Activated effector memory CD4-positive, alpha-beta T cell treated with Interleukin-2 at 50 U/mL for 16 hours (primary cell): ENCODE measurements around the gene FAM13A.
A peak's percentile ranks its signal among the peaks of the same experiment; 100 is the strongest.

Experiments used
- DNase-seq: peaks from one replicate; pipeline ENCODE4 v3.0.0-alpha.2; 2020

The FAM13A gene

DNA sequence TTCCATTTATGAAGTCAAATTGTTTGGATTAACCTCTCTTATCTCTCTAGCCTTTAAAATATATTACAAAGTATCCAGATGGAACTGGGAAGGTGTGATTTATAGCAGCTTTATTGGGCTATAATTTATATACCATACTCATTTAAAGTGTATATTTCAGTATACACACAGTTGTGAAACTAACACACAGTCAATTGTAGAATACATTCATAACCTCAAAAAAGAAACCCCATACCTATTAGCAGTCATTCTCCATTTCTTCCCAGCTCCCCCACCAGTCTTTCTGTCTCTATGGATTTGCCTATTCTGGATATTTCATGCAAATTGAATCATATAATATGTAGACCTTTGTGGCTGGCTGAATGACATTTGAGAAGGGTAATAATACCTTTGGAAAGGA lies 351.8 kb downstream of the FAM13A start:
- DNase-seq = no peak

DNA sequence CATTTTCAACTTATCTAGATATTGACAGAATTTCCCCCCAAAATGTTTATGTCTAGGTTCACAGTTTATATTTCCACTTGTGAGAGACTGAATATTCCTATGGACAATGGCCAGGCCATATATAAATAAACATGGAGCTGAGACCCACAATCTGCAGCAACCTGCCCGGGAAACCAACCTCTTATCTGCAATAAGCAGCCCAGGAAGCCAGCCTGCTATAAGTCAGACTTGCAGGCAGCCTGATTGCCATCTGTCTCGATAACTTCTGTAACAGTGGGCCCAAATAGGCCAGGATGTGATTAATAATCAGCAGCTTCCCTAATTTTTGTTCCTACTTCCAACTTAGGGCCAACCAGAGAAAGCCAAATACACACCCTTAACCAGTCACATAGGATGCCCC lies 354.2 kb downstream of the FAM13A start:
- no peak for DNase-seq

DNA sequence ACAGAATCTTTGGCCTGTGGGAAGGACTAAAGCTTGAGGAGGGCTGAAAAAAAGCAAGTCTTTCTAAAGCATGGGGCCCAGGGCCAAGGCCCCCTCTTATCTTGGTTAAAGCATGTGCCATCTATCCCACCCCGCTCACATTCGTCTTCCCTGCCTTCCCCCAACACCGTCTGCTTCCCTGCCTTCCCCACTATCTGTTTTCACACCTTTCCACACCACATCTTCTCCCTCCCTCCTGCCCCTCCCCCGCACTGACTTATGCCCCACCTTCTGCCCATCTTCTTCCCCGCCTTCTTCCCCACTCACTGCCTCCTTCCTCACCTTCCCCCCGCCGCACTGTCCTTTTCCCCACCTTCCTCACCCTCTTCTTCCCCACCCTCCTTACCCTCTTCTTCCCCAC lies 358.5 kb downstream of the FAM13A start:
- no peak for DNase-seq

DNA sequence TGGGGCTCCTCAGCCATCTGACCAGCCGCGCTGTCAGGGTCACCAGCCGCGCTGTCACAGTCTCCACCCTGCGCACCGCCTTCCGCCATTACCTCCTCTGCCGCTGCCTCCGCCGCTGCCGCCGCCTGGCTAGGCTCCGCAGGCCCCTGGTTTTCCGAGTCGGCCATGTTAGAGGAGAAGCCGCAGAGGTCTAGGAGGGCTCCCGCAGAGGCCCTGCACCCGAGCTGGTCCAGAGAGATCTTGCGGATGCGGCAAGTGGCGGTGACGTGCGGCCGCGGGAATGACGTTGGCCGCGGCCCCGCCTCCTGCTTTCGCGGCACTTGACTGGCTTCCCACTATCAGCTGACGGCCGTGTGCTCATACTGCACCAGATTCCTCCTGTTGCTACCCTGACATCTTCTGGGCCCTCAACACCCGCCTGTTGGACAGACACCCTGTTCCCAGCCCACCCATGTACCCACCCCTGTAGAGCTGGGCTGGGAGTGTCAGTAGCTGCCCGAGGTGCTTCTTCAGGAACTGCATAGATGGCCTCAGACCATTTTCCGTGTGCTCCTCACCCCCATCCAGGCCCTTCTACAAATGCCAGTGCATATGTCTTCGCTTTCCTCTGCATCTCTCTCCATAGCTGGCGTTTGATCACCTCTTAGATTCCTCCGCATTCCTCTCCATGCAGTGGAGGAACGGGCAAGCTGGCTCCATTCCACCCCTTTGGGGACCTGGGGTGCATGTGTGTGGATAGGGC lies 359.2 kb downstream of the FAM13A start, which contains the start of gene NAP1L5:
NAP1L5 (minus strand) TSS at position 242 of the 742 bp plus-strand sequence; CDS start at position 167, 75 bp downstream.
- DNase-seq = peak; percentile 58

DNA sequence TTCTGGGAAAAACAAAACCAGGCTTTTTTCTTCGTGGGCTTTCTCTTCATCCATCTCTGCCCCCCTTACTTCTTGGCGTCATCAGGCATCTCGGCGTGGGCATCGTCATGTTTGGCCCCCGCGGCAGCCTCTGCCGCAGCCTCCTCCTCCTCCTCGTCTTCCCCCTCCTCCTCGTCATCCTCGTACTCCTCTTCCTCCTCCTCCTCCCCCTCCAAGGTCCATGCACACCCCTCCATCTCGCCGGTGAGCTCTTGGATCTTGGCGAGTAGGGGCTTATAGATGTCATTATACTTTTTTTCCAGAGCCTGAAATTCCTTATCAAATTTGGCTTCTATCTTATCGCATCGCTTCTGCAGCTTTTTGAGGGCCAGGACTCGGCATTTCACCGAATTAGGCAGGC lies 359.8 kb downstream of the FAM13A start:
- DNase-seq = no peak

DNA sequence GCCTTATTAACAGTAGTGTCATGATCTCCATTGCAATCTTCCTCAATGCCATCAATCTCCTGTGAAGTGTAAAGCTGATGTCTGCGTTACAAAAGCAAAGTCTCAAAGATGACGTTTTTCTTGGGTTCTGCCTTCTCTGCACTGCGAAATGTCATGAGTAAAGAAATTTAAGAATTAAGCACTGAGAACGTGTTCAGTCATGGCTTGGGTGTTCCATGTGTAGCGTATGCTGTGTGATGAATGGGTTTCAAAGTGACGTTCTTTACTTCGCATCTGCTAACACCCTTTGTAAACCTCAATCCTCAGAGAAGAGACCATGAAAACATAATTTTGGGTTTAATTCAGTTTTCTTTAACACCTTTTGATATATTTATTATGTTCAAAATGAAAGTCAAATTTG lies 360.4 kb downstream of the FAM13A start:
- DNase-seq = no peak

DNA sequence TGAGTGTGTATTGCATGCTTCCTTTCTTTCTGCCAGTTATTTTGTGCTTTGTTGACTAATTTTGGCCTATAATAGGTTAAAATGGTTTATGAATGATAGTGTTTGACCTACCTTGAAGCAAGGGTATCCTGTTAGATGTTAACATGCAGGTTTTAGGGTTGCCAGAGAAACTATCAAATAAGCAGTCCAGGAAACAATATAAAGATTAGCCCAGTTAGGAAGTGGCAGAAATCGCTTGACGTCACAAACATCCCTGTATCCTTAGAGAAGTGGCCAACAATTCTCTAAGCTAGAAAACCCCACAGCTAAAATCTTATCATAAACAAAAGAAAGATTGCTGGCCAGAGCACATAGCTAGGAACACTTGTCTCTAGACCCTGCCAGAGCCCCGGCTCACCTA lies 363.2 kb downstream of the FAM13A start:
- no peak for DNase-seq

DNA sequence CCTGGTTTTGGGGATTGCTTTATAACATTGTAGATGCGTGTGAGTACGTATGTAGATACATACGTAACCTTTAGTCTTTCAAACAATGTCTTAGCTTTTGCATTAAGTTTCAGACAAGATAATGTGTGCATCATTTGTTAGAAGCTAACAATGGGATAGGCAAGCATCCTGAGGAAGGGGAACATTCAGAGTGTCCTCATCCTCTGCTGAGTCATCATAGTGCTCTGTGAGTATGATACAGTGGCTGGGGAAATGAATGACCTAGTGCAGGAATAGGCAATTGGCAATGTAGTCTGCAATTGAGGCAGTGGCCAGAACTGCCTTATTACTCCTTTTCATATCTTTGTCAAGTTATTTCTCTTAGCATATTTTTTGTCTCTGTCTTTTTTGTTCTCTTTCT lies 366.6 kb downstream of the FAM13A start:
- DNase-seq = no peak

DNA sequence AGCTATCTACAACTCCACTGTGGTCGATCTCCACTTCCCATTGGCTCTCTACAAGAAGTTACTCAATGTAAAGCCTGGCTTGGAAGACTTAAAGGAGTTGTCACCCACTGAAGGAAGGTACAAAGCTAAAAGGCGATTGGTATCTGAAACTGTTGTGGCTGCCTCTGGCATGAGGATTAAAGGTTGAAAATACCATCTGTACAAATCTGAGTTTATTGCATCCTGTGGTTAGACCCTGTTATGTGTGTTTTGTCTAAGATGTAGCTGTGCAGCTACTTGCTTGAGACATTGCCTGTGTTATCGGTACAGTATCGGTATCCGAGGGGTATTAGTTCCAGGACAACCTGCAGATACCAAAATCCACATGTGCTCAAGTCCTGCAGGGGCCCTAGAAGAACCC lies 375.8 kb downstream of the FAM13A start:
- no peak for DNase-seq
